Trophoblast cell (in vitro differentiated cells and primary cell): Measurements from ENCODE around the gene SYNGR4.

Experiments
- DNase-seq, 2 donors: peaks; one replicate each; pipeline ENCODE4 v3.0.0-alpha.2; 2016
- H2AFZ ChIP-seq: 2 replicates; pipeline ENCODE4 v1.6.1; 2013; ENCODE audit warnings: low read length, moderate library complexity, mild to moderate bottlenecking; ENCODE audit not compliant: insufficient read depth, poor library complexity
- H2AK5ac ChIP-seq: 2 replicates; pipeline ENCODE4 v1.6.1; 2013; ENCODE audit warnings: mild to moderate bottlenecking, low read length
- H2BK120ac ChIP-seq: 2 replicates; pipeline ENCODE4 v1.6.1; 2013; ENCODE audit warnings: low read length, mild to moderate bottlenecking, moderate library complexity; ENCODE audit not compliant: insufficient read depth, poor library complexity
- H2BK12ac ChIP-seq: 2 replicates; pipeline ENCODE4 v1.6.1; 2013; ENCODE audit warnings: mild to moderate bottlenecking, low read length, moderate library complexity
- H2BK5ac ChIP-seq: 2 replicates; pipeline ENCODE4 v1.6.1; 2013; ENCODE audit warnings: low read length, low read depth, moderate library complexity, mild to moderate bottlenecking; ENCODE audit not compliant: poor library complexity
- H3K14ac ChIP-seq: 2 replicates; pipeline ENCODE4 v1.6.1; 2013; ENCODE audit warnings: mild to moderate bottlenecking, low read length
- H3K18ac ChIP-seq: 2 replicates; pipeline ENCODE4 v1.6.1; 2013; ENCODE audit warnings: mild to moderate bottlenecking, low read length
- H3K23ac ChIP-seq: 2 replicates; pipeline ENCODE4 v1.6.1; 2013; ENCODE audit warnings: low read length
- H3K27ac ChIP-seq: 2 replicates; pipeline ENCODE4 v1.5.1; 2013; ENCODE audit warnings: low read depth, mild to moderate bottlenecking, inconsistent platforms, low read length, moderate library complexity
- H3K27me3 ChIP-seq: 2 replicates; pipeline ENCODE4 v1.6.1; 2013; ENCODE audit warnings: inconsistent platforms, mild to moderate bottlenecking, low read length, moderate library complexity; ENCODE audit not compliant: insufficient read depth
- H3K36me3 ChIP-seq, 2 experiments: 1 replicate in 1 of 2; 2 replicates in 1 of 2; pipeline ENCODE4 v1.6.1; 2013; ENCODE audit warnings: low read length in 2 of 2, mild to moderate bottlenecking in 2 of 2, moderate library complexity in 1 of 2; ENCODE audit not compliant: insufficient read depth in 2 of 2, control insufficient read depth in 1 of 2
- H3K4ac ChIP-seq: 2 replicates; pipeline ENCODE4 v1.6.1; 2013; ENCODE audit warnings: low read depth, mild to moderate bottlenecking, low read length, moderate library complexity
- H3K4me1 ChIP-seq, 2 experiments: 1 replicate in 1 of 2; 2 replicates in 1 of 2; pipeline ENCODE4 v1.6.1; 2013; ENCODE audit warnings: low read length in 2 of 2, mild to moderate bottlenecking in 2 of 2, moderate library complexity in 1 of 2; ENCODE audit not compliant: insufficient read depth in 2 of 2, control insufficient read depth in 1 of 2
- H3K4me2 ChIP-seq: 2 replicates; pipeline ENCODE4 v1.6.1; 2013; ENCODE audit warnings: inconsistent platforms, mild to moderate bottlenecking, low read length, moderate library complexity
- H3K4me3 ChIP-seq: 2 replicates; pipeline ENCODE4 v1.5.1; 2013; ENCODE audit warnings: mild to moderate bottlenecking, low read depth, low read length, inconsistent platforms
- H3K79me1 ChIP-seq: one replicate; pipeline ENCODE4 v1.6.1; 2013; ENCODE audit warnings: low read length
- H3K79me2 ChIP-seq: 2 replicates; pipeline ENCODE4 v1.6.1; 2013; ENCODE audit warnings: low read length, mild to moderate bottlenecking; ENCODE audit not compliant: control insufficient read depth, insufficient read depth, poor library complexity
- H3K9ac ChIP-seq: 2 replicates; pipeline ENCODE4 v1.6.1; 2013; ENCODE audit warnings: mild to moderate bottlenecking, low read length
- H3K9me3 ChIP-seq: 2 replicates; pipeline ENCODE4 v1.6.1; 2013; ENCODE audit warnings: low read depth, mild to moderate bottlenecking, control low read depth, inconsistent platforms, low read length; ENCODE audit not compliant: insufficient read depth
- H4K12ac ChIP-seq: 2 replicates; pipeline ENCODE4 v1.6.1; 2013; ENCODE audit warnings: low read depth, mild to moderate bottlenecking, low read length, moderate library complexity
- H4K8ac ChIP-seq: 2 replicates; pipeline ENCODE4 v1.6.1; 2013; ENCODE audit warnings: low read depth, mild to moderate bottlenecking, low read length, moderate library complexity
- H4K91ac ChIP-seq: one replicate; pipeline ENCODE4 v1.6.1; 2013; ENCODE audit warnings: low read depth, mild to moderate bottlenecking, low read length, moderate library complexity
- WGBS: extraction: QIAGEN DNeasy Blood & Tissue Kit; methylation state at CpG from one replicate; pipeline ENCODE4 v1.1.7; 2013; ENCODE audit warnings: missing lambda C conversion rate; ENCODE audit not compliant: insufficient read length, insufficient coverage; ENCODE audit errors: extremely low coverage; 5-methylcytosine and 5-hydroxymethylcytosine counted together

The SYNGR4 gene

DNA sequence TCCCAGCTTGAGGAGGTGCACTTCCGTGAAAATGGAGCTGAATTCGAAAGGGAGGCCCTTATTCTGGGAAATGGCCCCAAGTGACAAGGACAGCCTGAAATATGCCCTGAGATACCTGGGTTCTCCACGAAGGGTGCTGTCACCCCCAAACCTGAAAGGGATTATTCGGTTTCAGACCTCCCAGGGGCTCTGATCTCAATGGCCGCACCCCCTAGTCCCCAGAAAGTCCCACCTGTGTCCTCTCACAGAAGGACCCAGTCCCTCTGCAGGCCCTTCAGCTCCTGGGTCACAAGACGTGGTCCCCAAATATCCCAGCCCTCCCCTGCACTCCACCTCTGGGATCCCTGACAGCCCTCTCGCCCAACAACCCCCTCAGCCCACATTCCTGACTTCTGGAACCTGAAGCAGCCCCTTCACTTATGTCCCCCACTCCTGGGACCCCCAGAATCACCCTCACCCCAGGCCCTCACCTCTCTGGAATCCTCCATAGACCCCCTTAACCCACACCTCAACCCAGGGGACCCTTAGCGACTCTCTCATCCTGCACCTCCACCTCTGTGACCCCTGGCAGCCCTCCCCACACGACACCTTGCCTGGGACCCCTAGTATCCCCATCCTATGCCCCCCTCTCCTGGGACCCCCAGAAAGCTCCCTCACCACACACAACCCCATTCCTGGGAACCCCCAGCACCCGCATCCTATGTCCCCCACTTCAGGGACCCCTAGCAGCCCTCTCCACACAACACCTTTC is 606 bp downstream of the SYNGR4 start:
- peak overlapping the region; percentile 40 for H2AK5ac ChIP-seq
- no peak overlapping the region for H3K4me3 ChIP-seq
- H3K4ac ChIP-seq = no peak overlapping the region
- H2AFZ ChIP-seq = peak overlapping the region; percentile 50
- no peak overlapping the region for H3K27ac ChIP-seq
- H3K9ac ChIP-seq = no peak overlapping the region
- no peaks in the 10 kb centered on the region for H3K36me3 ChIP-seq
- H3K79me2 ChIP-seq = no peaks in the 10 kb centered on the region
- H3K18ac ChIP-seq = no peak overlapping the region
- H3K4me1 ChIP-seq = peaks cover 4 to 5% of the 10 kb centered on the region in 2 experiments
- peak overlapping the region; percentile 72 for H3K4me2 ChIP-seq
- no peaks in the 10 kb centered on the region for H3K27me3 ChIP-seq
- H3K79me1 ChIP-seq = peaks cover 13% of the 10 kb centered on the region
- peak overlapping the region; percentile 16 for H3K14ac ChIP-seq
- peak overlapping the region; percentile 75 for H4K8ac ChIP-seq
- no peak for DNase-seq
- H2BK120ac ChIP-seq = peak overlapping the region; percentile 14
- peak overlapping the region; percentile 39 for H2BK12ac ChIP-seq
- H3K9me3 ChIP-seq = peaks cover 3% of the 10 kb centered on the region
- no peak overlapping the region for H3K23ac ChIP-seq
- WGBS = no CpG with 5 or more reads among the region's 10 CpGs
- peak overlapping the region; percentile 10 for H4K12ac ChIP-seq
- peak overlapping the region; percentile 8 for H2BK5ac ChIP-seq
- H4K91ac ChIP-seq = peak overlapping the region; percentile 45

DNA sequence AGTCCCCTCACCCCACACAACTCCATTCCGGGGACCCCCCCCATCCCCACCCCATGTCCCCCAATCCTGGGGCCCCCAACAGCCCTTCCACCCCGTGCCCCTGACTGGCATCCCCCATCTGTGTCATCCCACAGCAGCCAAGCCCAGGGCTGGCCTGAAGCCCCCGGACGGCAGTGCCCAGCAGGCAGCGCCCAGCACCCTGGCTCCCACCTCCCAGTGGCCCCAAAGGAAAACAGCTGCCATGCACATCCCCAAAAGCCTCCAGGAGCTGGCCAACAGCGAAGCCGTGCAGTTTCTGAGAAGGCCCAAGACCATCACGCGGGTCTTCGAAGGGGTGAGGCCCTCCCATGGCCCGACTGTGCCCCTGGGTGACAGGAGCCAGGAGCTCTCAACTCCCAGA is 1.4 kb downstream of the SYNGR4 start:
- H3K4me3 ChIP-seq = no peak overlapping the region
- no peak overlapping the region for H2BK5ac ChIP-seq
- H3K4me2 ChIP-seq = no peak overlapping the region
- no peak overlapping the region for H3K9ac ChIP-seq
- H3K18ac ChIP-seq = no peak overlapping the region
- H3K79me1 ChIP-seq = peaks cover 13% of the 10 kb centered on the region
- WGBS = no CpG with 5 or more reads among the region's 11 CpGs
- no peak overlapping the region for H2AFZ ChIP-seq
- DNase-seq = no peak
- H3K79me2 ChIP-seq = no peaks in the 10 kb centered on the region
- no peak overlapping the region for H2BK120ac ChIP-seq
- H3K9me3 ChIP-seq = peaks cover 3% of the 10 kb centered on the region
- H2BK12ac ChIP-seq = no peak overlapping the region
- no peak overlapping the region for H3K4ac ChIP-seq
- no peak overlapping the region for H3K23ac ChIP-seq
- no peaks in the 10 kb centered on the region for H3K27me3 ChIP-seq
- H2AK5ac ChIP-seq = no peak overlapping the region
- no peak overlapping the region for H4K91ac ChIP-seq
- no peak overlapping the region for H4K8ac ChIP-seq
- peaks cover 4 to 5% of the 10 kb centered on the region in 2 experiments for H3K4me1 ChIP-seq
- no peak overlapping the region for H3K27ac ChIP-seq
- H3K14ac ChIP-seq = no peak overlapping the region
- no peak overlapping the region for H4K12ac ChIP-seq
- no peaks in the 10 kb centered on the region for H3K36me3 ChIP-seq

- DNase-seq = no peak
- Histone ChIP-seq H3K23ac (no peak overlapping the region), H3K79me1 (peaks cover 13% of the 10 kb centered on the region), H3K36me3 (no peaks in the 10 kb centered on the region), H3K18ac (no peak overlapping the region), H3K4me1 (peaks cover 4 to 5% of the 10 kb centered on the region in 2 experiments), H3K27me3 (no peaks in the 10 kb centered on the region), H2BK12ac (no peak overlapping the region), H3K4me2 (no peak overlapping the region), H4K8ac (no peak overlapping the region), H2BK5ac (no peak overlapping the region), H2AFZ (no peak overlapping the region), H3K9ac (no peak overlapping the region), H4K12ac (no peak overlapping the region), H3K14ac (no peak overlapping the region), H3K4me3 (no peak overlapping the region), H2AK5ac (no peak overlapping the region), H3K4ac (no peak overlapping the region), H2BK120ac (no peak overlapping the region), H3K79me2 (no peaks in the 10 kb centered on the region), H3K27ac (no peak overlapping the region), H3K9me3 (peaks cover 3% of the 10 kb centered on the region), H4K91ac (no peak overlapping the region)
- WGBS = no CpG with 5 or more reads among the region's 5 CpGs
Observed at GRCh38 chr19:48367855-48368254, 3.7 kb downstream of the SYNGR4 start.

DNA sequence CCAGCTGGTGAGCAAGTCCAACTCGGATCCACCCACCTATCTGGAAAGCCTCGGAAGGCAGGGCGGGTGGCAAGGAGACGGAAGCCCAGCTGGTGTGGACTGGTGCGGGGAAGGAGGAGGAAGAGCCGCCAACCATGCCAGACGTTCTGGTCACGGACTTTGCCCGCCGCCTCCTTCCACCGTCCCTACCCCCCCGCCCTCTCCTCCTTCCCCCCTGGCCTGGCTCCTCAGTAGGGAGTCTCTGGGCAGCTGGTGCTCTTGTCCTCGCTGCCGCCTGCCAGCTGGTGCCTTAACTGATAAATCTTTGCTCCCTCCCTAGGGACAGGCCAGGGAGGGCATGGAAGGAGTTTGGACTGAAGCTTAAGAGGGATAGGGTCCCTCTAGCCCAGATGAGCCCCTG is 4.8 kb downstream of the SYNGR4 start:
- Histone ChIP-seq H3K9me3 (peaks cover 3% of the 10 kb centered on the region), H2BK5ac (no peak overlapping the region), H2AK5ac (no peak overlapping the region), H3K27ac (no peak overlapping the region), H4K12ac (no peak overlapping the region), H2BK120ac (no peak overlapping the region), H3K36me3 (no peaks in the 10 kb centered on the region), H3K9ac (no peak overlapping the region), H4K8ac (no peak overlapping the region), H3K4ac (no peak overlapping the region), H2AFZ (no peak overlapping the region), H3K4me3 (no peak overlapping the region), H3K4me2 (no peak overlapping the region), H3K14ac (no peak overlapping the region), H3K18ac (no peak overlapping the region), H3K79me1 (peaks cover 7% of the 10 kb centered on the region), H4K91ac (no peak overlapping the region), H3K23ac (no peak overlapping the region), H3K79me2 (no peaks in the 10 kb centered on the region), H3K4me1 (peaks cover 4 to 5% of the 10 kb centered on the region in 2 experiments), H2BK12ac (no peak overlapping the region), H3K27me3 (no peaks in the 10 kb centered on the region)
- DNase-seq = no peak
- no CpG with 5 or more reads among the region's 14 CpGs for WGBS
